Panc1 (cell line): ENCODE results near the gene TMCO1. TPM values are rescaled to one million over a fixed set of nuclear protein-coding genes. Genes with fewer than 3 reads are reported as not detected.

Experiments
- ATAC-seq: fragments of 200-7000 bp; cut with Tn5 transposase; 2 replicates; pipeline ENCODE4 v1.9.1; 2020; ENCODE audit warnings: mild to moderate bottlenecking, moderate library complexity
- BruUV-seq: library from RNA; stranded (reverse); fragments of 400-500 nt; replicated peaks from 2 replicates; lab custom pipeline; 2021; lab: Mats Ljungman, UMichigan
- CTCF ChIA-PET: fragments of 300-600 bp; sonication (Branson Sonifier 250); formaldehyde crosslinking; loops from one replicate; lab custom pipeline; 2022; ENCODE audit warnings: antibody characterized with exemption; lab: Charles Lee
- POLR2A ChIA-PET: fragments of 300-600 bp; sonication (Branson Sonifier 250); formaldehyde crosslinking; loops from one replicate; lab custom pipeline; 2022; ENCODE audit warnings: antibody characterized with exemption; lab: Charles Lee
- DNase-seq: peaks from one replicate; pipeline ENCODE4 v3.0.0-alpha.2; 2010; ENCODE audit warnings: low read depth, low spot score
- H3K27ac ChIP-seq: 2 replicates; pipeline ENCODE4 v1.5.1; 2011; ENCODE audit warnings: mild to moderate bottlenecking, low read length, inconsistent platforms
- H3K27me3 ChIP-seq: fragments of 200-500 bp; sonication (Bioruptor generic); 2 replicates; pipeline ENCODE4 v1.6.0; 2014; ENCODE audit warnings: low read length, inconsistent platforms; ENCODE audit not compliant: control insufficient read depth, insufficient read depth
- H3K36me3 ChIP-seq: fragments of 200-500 bp; sonication (Bioruptor generic); 2 replicates; pipeline ENCODE4 v1.5.1; 2014; ENCODE audit warnings: inconsistent platforms, mild to moderate bottlenecking, low read length, moderate library complexity; ENCODE audit not compliant: control insufficient read depth, insufficient read depth
- H3K4me1 ChIP-seq: 2 replicates; pipeline ENCODE4 v1.5.1; 2011; ENCODE audit warnings: inconsistent platforms, mild to moderate bottlenecking, low read length, moderate library complexity; ENCODE audit not compliant: control insufficient read depth, insufficient read depth
- H3K4me3 ChIP-seq, 2 experiments: 2 replicates each; pipeline ENCODE4 v1.5.1; 2011 to 2012; ENCODE audit warnings: low read depth in 2 of 2, low read length in 2 of 2, mild to moderate bottlenecking in 2 of 2, inconsistent platforms in 1 of 2, moderate library complexity in 1 of 2
- H3K9me3 ChIP-seq: fragments of 200-500 bp; sonication (Bioruptor generic); 2 replicates; pipeline ENCODE4 v1.5.1; 2014; ENCODE audit warnings: low read depth, mild to moderate bottlenecking, inconsistent platforms, low read length, moderate library complexity; ENCODE audit not compliant: control insufficient read depth, insufficient read depth
- POLR2AphosphoS5 ChIP-seq: IDR thresholded peaks from 2 replicates; pipeline ENCODE4 v1.6.1; 2012; ENCODE audit warnings: mild to moderate bottlenecking, low read depth, low read length, moderate library complexity
- SIN3A ChIP-seq: IDR thresholded peaks from 2 replicates; pipeline ENCODE4 v1.6.1; 2012; ENCODE audit warnings: low read depth, mild to moderate bottlenecking, low read length, moderate library complexity, borderline replicate concordance; ENCODE audit not compliant: insufficient read depth
- TCF7L2 ChIP-seq: IDR thresholded peaks from 2 replicates; pipeline ENCODE4 v1.6.1; 2011; ENCODE audit warnings: mild to moderate bottlenecking, low read depth, low read length, inconsistent platforms
- in situ Hi-C: cut with HindIII; loops from 2 replicates; pipeline ENCODE4 v1.10.0; 2016; ENCODE audit warnings: low sequenced_read_pairs, low pct_unique_long_range_greater_than_20kb
- intact Hi-C: fragments of 100-400 bp; cut with micrococcal nuclease; formaldehyde crosslinking; loops from one replicate; pipeline ENCODE4 v1.10.0; 2022; ENCODE audit not compliant: unreplicated experiment
- total RNA-seq: library from RNA; stranded (reverse); gene quantifications from one replicate; pipeline ENCODE4 v1.2.1, GENCODE V29; 2021; ENCODE audit not compliant: unreplicated experiment
- TF ChIP-seq, protein P1 (sequence below), 2 experiments: IDR thresholded peaks; 2 replicates each; pipeline ENCODE4 v1.6.1; 2011 to 2012; ENCODE audit warnings: low read depth in 2 of 2, control low read depth in 1 of 2, low read length in 1 of 2, mild to moderate bottlenecking in 1 of 2, moderate library complexity in 1 of 2; ENCODE audit not compliant: insufficient read depth in 1 of 2
- TF ChIP-seq, protein P2 (sequence below): fragments of 450-650 bp; IDR thresholded peaks from 2 replicates; pipeline ENCODE4 v1.5.1; 2017; ENCODE audit warnings: mild to moderate bottlenecking

Gene TMCO1
- total RNA-seq, 1 experiment from 2014 or later, result 103 TPM

DNA sequence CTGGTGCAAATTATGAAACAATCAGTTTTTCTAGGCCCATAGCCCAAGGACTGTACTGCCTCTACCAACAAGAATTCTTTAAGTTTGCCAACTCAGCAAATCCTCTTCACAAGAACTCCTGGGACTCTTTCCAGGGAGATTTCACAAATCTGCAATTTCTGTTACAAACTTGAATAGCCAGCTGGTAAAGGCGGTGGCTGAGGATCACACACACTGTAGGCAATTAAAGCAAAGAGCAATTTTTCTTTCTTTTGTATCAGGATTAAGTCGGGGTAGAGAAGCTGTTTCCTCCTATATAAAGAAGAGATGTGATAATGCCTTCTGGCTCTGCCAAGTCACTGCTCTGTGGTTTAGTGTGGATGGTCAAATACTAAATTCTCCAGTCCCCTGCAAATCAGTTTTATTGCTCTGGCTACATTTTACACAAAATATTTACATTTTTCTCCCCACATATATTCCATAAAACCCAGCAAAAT is 72.0 kb downstream of the TMCO1 start:
- DNase-seq (no peak), ATAC-seq (no peak)
- ChIA-PET POLR2A (no interaction called here), CTCF (no interaction called here)
- intact Hi-C loops, result no loop called here
- Histone ChIP-seq H3K4me1 (peaks cover 15% of the 10 kb centered on the region), H3K9me3 (no peaks in the 10 kb centered on the region), H3K27ac (peak overlapping the region; percentile 87; the same call in 1 of the 2 replicates), H3K4me3 (peak overlapping the region; percentile 7 to 71; a peak in 3 of 4 replicates), H3K36me3 (no peaks in the 10 kb centered on the region; the same call in 1 of the 2 replicates), H3K27me3 (no peaks in the 10 kb centered on the region)
- in situ Hi-C loops, result no loop called here
- TF ChIP-seq TCF7L2, result no peak
- no peak for TF ChIP-seq SIN3A
- TF ChIP-seq, protein P1, sequence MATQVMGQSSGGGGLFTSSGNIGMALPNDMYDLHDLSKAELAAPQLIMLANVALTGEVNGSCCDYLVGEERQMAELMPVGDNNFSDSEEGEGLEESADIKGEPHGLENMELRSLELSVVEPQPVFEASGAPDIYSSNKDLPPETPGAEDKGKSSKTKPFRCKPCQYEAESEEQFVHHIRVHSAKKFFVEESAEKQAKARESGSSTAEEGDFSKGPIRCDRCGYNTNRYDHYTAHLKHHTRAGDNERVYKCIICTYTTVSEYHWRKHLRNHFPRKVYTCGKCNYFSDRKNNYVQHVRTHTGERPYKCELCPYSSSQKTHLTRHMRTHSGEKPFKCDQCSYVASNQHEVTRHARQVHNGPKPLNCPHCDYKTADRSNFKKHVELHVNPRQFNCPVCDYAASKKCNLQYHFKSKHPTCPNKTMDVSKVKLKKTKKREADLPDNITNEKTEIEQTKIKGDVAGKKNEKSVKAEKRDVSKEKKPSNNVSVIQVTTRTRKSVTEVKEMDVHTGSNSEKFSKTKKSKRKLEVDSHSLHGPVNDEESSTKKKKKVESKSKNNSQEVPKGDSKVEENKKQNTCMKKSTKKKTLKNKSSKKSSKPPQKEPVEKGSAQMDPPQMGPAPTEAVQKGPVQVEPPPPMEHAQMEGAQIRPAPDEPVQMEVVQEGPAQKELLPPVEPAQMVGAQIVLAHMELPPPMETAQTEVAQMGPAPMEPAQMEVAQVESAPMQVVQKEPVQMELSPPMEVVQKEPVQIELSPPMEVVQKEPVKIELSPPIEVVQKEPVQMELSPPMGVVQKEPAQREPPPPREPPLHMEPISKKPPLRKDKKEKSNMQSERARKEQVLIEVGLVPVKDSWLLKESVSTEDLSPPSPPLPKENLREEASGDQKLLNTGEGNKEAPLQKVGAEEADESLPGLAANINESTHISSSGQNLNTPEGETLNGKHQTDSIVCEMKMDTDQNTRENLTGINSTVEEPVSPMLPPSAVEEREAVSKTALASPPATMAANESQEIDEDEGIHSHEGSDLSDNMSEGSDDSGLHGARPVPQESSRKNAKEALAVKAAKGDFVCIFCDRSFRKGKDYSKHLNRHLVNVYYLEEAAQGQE (IDR thresholded peaks at IDR 0.05; ENCODE audit: insufficient read depth in 1 of 2, low read depth in 2 of 2, low read length in 1 of 2), result no peak
- no peak for TF ChIP-seq POLR2AphosphoS5
- TF ChIP-seq, protein P2, sequence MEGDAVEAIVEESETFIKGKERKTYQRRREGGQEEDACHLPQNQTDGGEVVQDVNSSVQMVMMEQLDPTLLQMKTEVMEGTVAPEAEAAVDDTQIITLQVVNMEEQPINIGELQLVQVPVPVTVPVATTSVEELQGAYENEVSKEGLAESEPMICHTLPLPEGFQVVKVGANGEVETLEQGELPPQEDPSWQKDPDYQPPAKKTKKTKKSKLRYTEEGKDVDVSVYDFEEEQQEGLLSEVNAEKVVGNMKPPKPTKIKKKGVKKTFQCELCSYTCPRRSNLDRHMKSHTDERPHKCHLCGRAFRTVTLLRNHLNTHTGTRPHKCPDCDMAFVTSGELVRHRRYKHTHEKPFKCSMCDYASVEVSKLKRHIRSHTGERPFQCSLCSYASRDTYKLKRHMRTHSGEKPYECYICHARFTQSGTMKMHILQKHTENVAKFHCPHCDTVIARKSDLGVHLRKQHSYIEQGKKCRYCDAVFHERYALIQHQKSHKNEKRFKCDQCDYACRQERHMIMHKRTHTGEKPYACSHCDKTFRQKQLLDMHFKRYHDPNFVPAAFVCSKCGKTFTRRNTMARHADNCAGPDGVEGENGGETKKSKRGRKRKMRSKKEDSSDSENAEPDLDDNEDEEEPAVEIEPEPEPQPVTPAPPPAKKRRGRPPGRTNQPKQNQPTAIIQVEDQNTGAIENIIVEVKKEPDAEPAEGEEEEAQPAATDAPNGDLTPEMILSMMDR, result no peak
- BruUV-seq, result no TSS peak

DNA sequence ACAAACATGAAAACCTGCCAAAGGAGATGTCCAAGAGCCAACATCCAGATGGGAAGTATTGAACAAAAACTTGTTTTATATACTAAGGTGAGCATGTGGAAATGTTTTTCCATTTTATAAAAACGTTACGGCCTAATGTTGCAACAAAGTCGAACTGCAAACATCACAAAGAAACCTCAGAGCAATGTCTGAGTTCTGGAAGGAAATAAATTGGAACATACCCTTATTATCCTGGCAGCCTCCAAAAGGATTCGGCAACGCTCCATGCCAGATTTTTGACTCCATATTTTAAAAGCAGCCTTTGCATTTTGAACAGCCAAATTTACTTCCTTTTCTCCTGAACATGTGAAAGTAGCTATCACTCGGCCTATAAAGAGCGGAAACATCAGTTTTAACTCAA is 73.6 kb downstream of the TMCO1 start:
- CTCF ChIA-PET, result interaction anchor here (0.7 kb wide), 2 partner anchors 7 to 82 kb away, joined by 5 to 6 read pairs; no protein-coding TSS in a partner anchor
- in situ Hi-C loops, result no loop called here

More for the DNA sequence above, 73.6 kb downstream of the TMCO1 start:
- no peaks in the 10 kb centered on the region for H3K27me3 ChIP-seq
- no peak overlapping the region for H3K4me3 ChIP-seq
- TF ChIP-seq, protein P1 (IDR thresholded peaks at IDR 0.05; ENCODE audit: insufficient read depth in 1 of 2, low read depth in 2 of 2, low read length in 1 of 2), result no peak
- TF ChIP-seq TCF7L2, result no peak
- no peak for TF ChIP-seq POLR2AphosphoS5
- no TSS peak for BruUV-seq
- POLR2A ChIA-PET, result no interaction called here
- no peaks in the 10 kb centered on the region; the same call in 1 of the 2 replicates for H3K36me3 ChIP-seq
- peaks cover 15% of the 10 kb centered on the region for H3K4me1 ChIP-seq
- DNase-seq (no peak), ATAC-seq (no peak)
- intact Hi-C loops, result no loop called here
- no peaks in the 10 kb centered on the region for H3K9me3 ChIP-seq
- no peak overlapping the region for H3K27ac ChIP-seq
